Keratinocyte (primary cell): Measurements from ENCODE around the gene C1QTNF5.

Experiments used
- EZH2 ChIP-seq: IDR thresholded peaks from one replicate; pipeline ENCODE4 v1.6.1; 2012; ENCODE audit warnings: inconsistent platforms, mild to moderate bottlenecking, low read length, moderate library complexity
- TF ChIP-seq, protein P1 (sequence below), 3 experiments: IDR thresholded peaks in 1 of 3; conservative IDR thresholded peaks in 1 of 3; optimal IDR thresholded peaks in 1 of 3; 2 replicates in 2 of 3; 3 replicates in 1 of 3; pipeline versions ENCODE3 to v1.5.1; 2011; ENCODE audit warnings: low read length in 3 of 3, mild to moderate bottlenecking in 3 of 3, moderate library complexity in 2 of 3, control low read depth in 1 of 3, inconsistent platforms in 1 of 3; ENCODE audit not compliant: insufficient read depth in 2 of 3; ENCODE audit errors: extremely low read depth in 1 of 3

GRCh38 chr11:119316016-119316728 lies 24.5 kb downstream of the C1QTNF5 start:
- TF ChIP-seq, protein P1, sequence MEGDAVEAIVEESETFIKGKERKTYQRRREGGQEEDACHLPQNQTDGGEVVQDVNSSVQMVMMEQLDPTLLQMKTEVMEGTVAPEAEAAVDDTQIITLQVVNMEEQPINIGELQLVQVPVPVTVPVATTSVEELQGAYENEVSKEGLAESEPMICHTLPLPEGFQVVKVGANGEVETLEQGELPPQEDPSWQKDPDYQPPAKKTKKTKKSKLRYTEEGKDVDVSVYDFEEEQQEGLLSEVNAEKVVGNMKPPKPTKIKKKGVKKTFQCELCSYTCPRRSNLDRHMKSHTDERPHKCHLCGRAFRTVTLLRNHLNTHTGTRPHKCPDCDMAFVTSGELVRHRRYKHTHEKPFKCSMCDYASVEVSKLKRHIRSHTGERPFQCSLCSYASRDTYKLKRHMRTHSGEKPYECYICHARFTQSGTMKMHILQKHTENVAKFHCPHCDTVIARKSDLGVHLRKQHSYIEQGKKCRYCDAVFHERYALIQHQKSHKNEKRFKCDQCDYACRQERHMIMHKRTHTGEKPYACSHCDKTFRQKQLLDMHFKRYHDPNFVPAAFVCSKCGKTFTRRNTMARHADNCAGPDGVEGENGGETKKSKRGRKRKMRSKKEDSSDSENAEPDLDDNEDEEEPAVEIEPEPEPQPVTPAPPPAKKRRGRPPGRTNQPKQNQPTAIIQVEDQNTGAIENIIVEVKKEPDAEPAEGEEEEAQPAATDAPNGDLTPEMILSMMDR (optimal IDR thresholded peaks at IDR 0.05 in 1 of 3, IDR thresholded peaks at IDR 0.05 in 1 of 3, conservative IDR thresholded peaks at IDR 0.05 in 1 of 3; ENCODE audit: extremely low read depth in 1 of 3, insufficient read depth in 2 of 3, low read length in 3 of 3) = no peak
- no peak for TF ChIP-seq EZH2
